Ureter (tissue), 1 donor: Measurements from ENCODE around the gene DCLK2. TPM values are rescaled to one million over a fixed set of nuclear protein-coding genes. Genes with fewer than 3 reads are reported as not detected.

Experiments
- DNase-seq: peaks from one replicate; pipeline ENCODE4 v3.0.0-alpha.2; 2020; ENCODE audit warnings: low spot score
- total RNA-seq: library from RNA; stranded (reverse); gene quantifications from one replicate; pipeline ENCODE4 v1.2.4, GENCODE V29; 2023
- donor health status: DM: yes; HTN: yes; CAD: no.

Gene DCLK2
- 9.6 TPM for total RNA-seq

DNA sequence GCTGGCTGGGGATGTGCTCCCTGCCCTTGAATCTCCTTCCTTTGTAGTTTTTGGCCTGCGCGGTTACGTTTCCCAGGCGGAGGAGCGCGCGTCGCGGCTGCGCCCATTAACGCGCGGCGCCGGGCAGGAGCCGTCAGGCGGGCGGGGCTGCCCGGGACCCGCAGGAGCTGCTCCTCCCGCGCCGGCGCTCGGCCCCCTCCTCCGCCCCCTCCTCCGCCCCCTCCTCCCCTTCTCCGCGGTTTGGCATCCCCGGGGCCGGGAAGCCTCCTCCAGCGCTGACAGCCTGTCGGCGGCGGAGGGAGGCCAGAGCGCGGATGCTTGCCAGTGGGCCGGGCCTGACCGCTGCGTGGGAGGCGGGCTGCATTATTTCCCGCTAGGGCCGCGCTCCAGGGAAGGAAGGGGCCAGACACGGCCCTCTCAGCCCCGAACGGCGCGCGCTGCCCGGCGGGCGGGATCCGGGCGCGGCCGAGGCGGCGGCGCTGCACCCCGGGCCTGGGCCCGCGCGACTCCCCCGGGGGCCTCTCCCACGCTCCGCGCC, at the start of gene DCLK2:
TSS of gene DCLK2 (plus strand) at position 405 of the 538 bp plus-strand sequence. CDS start 583 bp downstream, outside the sequence.
- DNase-seq, result peak; percentile 71

DNA sequence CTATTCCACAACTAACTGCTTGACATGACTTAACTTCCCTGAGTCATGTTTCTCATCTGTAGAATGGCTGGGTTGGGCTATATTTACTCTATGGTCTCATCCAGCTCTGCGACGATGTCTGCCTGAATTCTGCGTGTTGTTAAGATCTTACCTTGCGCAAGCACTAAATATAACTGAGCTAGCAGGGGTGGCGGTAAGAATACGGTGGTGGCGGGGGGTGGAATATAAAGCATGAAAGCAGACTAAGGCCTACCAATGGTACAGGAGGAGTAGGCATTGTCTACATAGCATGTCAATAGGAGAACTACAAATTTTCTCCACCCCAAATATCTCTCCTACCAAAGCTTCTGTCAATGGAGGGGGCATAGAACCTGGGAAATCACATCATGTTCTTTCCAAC, 45.7 kb upstream of the DCLK2 start:
- DNase-seq, result no peak

DNA sequence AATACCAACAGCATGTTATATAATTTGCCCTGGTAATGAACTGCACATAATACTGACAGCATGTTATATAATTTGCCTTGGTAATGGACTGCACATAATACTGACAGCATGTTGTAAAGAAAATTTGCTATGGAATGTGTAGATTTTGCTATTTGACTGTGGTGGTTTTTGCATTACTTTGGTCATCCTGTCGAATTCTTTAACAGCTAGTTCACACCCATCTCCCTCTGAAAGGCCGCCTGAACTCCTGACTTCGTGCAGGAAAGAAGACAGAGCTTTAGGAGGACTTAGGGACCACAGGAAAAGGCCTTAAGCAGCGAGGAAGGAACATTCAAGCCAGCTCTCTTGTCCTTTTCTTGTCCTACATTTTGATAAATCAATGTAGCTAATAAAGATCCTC, 45.2 kb upstream of the DCLK2 start:
- DNase-seq, result no peak

DNA sequence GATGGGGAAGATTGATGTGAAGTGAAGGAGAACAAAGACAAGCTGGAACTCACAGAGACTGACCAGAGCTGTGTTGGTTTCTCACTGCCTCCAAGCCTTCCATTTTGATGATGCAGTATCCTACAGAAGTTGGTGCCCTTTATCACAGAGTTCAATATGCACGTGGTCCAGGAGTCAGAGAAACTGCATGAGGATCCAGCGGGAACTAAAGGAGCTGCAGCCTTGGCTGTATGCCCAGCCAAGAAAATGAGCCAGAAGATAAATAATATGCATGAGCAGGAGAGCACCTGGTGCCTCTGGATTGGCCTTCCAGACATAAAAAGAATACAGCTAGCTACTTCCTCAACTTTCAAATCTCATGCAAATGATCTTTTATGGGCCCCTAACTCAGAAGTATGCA, 44.3 kb upstream of the DCLK2 start:
- DNase-seq, result no peak

DNA sequence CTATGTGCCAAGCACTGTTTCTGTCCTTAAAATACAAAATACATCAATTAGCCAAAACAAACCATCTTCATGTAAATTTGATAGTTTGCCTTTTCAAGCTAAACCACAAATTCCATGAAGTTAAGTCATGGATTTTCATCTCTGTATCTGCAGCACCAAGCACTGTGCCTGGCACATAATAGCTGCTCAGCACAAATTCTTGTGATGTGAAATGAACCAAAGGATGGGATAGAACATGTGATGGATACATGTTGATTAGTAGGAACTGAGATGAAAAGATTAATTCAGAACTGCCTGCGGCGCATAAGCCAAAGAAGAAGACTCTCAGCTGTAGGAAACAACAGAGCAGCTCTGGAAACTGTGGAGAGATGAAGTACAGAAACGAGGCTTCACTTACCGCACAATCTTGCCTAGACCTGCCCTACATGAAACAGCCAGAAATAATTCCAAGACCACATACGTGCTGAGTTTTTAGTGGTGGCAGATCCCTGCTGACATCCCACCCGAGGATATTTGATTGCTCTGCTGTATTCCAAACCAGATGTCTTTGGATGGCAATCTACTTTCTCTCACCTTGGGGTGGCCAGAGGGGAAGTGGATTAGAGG, 40.9 kb upstream of the DCLK2 start:
- no peak for DNase-seq

DNA sequence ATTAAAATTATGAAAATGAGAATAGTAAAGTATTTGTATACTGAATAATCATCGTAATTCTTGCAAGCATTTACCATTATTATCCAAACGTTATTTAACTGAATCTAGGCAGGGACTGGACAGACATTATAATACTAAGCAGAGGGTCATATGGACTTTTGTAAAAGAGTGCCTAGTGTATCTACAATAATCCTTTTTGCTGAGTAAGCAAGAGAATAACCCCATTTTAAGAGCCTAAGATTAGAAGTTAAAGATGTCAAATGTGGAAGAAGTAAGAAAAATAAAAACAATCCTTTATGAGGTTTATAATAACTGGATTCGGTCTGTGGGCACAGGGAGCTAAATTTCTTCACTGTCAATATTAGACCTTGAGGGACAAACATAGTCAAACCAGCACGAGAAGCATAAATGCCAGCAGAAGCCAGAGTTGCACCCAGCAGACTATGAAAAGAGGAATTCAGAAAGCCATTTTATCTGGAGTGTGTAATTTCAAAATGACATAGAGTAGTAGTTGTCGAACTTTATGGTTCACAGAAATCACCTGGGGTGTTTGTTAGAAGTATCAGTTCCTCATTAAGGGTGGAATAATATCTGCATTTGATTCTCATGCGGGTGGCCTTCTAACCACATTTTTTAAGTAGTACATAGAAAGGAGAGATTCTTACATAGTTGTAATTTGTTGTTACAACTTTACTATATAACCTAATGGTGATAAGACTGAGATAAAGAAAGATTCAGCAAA, 39.7 kb upstream of the DCLK2 start:
- DNase-seq, result no peak

DNA sequence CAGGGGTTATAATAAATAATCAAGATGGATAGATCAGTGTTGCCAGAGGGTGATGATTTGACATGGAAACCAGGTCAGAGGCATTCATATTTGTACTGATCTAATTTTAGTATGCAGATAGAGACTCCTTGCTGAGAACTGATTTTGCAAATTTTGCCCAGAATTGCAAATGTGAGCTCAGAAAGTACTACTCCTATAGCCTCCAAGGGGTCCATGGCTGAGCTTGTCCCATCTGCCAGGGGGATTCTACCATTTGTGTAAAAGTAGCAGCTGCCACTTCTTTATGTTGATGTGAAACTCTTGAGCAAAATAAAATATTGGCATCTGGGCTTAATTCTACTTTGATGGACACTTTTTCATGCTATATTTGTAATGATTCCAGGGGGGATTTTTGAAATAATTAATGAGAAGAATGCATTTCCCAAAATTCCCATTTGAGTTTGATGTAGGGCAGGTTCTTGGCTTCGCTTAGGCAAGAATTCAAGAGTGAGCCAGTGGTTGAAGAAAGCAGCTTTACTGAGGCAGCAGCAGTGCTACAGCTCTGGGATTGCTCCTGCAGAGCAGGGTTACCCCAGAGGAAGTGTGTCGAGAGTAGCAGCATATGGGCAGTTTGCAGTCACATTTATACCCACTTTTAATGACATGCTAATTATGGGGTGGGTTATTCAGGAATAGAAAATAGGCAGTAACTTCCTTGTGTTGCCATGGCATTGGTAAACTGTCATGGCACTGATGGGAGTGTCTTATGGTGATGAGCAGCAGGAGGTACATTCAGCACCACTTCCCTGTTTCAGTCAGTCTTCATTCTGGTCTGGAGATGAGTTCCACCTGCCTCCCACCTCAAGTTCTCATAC, 38.7 kb upstream of the DCLK2 start:
- no peak for DNase-seq

DNA sequence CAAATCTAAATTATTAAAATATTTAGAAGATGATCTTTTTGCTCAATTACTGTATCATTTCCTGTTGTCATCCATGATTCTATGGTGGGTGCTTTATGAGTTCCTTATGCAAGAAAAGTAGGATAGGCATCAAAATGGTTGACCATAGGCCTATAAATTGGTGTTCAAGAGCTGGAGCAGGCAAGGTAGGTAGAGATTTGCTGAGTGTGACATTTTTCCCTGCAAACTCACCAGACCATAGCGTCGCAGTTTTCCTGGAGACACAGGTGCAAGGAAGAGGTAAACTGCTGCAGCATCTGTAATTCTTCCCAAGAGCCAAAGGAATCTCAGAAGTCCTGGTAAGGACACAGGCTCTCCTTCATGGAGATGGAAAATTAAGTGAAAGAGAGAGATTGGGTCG, 33.7 kb upstream of the DCLK2 start:
- DNase-seq, result no peak

DNA sequence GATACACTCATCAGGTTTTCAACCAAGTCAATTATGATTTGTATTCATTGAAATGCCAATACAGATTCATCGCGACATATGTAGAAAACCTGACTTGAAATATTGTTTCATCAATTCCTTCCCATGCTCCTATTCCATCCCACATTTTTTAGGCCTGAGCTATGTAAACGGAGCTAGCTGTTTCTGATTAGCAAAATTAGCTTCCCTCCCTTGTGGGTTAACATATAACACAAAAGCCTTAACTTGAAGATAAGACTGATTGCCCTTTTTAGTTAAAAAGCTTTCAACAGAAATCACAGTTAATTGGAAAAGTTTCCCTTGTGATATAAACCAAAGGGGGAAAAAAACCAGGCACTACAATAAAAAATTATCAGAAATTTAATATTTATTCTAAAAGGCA, 32.8 kb upstream of the DCLK2 start:
- DNase-seq, result no peak

DNA sequence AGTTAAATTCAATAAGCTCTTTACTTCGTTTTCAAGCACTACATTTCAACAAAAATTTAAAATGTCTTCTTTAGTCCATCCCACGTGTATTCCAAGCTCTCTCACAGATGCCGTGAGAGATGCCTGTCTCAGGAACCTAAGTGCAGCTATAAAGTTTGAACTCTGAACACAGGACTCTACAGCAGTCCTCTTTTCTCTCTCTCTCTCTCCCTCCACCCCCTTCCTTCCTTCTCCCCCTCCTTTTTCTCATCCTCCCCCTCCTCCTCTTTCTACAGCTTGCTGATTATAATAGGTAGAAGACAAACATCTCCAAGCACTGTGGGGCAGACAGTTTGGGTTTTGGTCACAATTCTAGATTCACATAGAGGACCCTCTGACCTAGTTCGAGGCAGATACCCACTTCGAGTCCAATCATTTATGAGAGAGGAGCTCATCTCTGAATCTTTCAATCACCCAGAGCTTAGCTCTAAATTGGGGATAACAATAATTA, 31.5 kb upstream of the DCLK2 start:
- DNase-seq, result no peak

DNA sequence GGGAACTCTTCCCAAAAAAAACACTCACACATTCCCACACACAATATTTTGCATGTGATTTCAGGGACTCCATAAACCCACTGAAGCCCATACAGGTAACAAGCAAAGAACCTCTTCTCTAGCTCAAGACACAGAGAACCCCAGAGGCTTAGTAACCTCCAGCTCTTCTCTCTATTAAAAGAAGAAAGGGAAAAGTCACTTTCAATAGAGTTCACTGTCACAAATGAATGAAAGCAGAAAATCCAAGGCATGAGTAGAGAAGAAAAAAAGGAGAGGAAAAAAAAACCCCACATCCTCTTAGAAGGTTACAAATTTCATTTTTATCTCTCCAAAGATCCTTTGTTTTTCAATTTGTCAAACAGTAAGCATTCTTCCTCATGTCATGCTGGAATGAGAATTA, 30.7 kb upstream of the DCLK2 start:
- no peak for DNase-seq

DNA sequence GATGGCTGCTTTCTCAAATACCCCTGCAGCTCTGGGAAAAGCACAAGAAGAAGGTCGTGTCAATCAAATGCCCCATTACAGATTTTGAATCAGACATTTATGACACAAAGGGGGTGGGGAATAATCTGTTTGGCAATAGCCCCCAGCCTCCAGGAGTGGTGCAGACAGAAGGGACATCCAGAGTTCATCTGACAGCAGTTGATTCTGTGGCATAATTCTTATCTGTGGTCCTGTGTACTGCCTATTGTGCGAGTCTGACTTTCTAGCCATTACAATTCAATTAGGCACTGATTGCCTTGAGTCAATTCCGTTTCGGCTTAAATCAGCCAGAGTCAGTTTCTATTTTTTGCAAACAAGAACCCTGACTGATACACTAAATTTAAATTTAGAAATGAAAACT, 28.6 kb upstream of the DCLK2 start:
- no peak for DNase-seq

DNA sequence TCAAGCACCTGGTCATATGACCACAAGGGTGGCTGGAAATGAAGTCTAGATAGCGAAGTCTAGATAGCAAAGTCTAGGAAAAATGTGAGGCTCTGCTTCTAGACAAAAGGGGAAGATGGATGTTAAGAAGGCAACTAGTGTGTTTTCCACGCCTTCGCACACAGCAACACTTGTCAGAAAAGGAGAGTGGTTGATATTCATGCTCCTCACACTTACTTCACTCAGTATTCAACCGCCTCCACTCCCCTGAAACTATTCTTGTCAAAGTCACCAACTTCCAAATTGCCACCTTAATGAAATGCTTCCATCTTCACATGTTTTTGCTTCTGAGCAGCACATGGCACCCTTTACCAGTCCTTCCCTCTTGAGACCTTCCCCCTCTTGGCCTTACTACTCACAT, 27.7 kb upstream of the DCLK2 start:
- DNase-seq, result no peak

DNA sequence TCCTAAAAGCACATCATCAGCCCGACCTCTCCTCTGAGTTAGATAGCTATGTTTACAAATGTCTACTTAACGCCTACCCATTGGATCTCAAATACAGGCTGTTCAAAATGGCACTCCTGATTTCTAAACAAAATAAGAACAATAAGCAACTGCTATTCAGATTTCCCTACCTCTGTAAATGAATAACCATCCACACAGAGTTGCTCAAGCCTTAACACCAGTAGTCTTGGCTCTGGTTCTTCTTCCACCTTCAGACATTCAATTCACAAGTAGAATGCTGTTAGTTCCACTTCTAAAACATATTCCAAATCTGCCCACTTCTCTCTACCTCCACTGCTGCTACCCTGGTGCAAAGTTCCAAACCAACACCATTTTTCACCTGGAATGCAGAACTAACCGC, 27.1 kb upstream of the DCLK2 start:
- DNase-seq, result no peak

DNA sequence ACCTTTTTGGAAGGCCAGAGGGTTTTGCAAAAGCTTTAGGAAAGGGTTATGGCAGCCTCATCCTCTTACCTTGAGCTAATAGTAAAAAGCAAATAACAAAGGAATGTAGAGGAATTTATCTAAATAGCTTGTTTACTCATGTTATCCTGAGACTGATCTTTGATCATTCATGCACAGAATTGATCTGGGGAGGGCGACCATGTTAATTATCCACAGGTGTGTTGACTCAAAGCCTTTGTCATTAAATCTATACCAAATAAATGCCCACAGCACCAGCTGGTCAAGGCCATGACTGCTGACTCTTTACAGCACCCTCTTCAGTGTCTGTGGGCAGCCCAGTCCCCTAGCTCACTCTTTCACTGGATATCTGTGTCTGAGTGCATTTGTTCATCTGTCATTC, 22.8 kb upstream of the DCLK2 start:
- DNase-seq, result no peak

DNA sequence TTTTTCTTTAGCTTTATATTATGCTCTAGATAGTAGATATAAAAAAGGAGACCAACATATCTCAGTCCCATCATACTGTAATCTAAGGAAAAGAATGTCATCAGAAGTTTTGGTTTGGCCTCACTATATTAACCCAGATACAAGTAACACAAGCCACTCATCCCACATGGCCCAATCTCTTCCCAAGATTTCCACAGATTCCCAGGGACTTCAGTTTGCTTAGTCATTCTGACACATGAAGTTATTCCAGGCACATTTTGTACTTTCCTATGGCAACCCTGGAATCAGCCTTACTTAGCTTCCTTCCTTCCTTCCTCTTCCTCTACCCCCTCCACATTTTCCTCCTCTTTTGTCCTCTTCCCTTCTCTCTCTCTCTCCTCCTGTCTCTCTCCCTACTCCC, 21.7 kb upstream of the DCLK2 start:
- DNase-seq, result no peak

DNA sequence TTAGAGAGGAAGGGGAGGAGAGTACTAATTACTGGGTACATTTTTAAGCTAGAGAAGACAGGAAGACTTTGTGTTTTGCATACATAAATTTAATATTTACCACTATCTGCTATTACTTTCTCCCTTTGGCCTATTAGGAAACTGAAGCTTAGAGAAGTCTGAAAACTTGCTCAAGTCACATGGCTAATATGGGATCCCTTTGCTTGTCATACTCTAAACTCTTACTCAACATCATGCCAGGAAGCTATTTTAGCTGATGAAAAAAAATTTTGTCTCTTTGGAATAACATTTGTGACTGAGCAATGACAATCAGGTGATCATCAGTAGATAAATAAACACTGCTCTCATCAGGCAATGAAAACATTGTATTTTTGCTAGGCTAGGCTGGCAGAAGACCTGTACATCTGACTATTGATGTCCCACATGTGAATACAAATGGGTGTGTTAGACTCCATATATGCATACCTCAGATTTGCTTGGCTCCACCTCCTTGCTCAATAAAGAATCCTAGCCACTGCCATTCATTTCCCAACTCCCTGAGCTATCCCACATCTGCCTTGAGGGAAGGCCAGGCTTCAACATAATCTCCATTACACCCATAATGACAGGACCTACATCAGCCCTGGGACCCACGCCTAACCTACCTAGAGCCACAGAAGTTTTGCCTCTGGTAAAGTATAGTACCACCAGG, 17.0 kb upstream of the DCLK2 start:
- DNase-seq, result no peak

DNA sequence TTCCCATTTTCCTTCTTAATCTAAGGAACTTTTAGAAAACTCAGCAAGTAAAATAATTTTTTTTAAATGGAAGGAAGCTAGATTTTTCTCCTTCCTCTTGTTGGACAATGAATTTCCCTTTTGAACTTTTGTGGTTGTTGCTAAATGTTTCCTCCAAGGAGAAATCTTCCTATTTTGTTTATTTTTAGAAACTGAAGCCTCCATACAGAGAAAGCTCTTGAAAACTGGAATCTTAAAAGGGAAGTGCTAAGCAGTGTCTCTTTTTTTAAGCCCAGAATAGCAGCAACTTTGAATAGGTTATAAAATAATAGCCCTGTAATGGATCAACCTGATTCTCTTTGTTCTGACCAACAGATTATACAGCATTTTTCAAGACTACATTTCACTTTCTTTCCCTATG, 15.1 kb upstream of the DCLK2 start:
- DNase-seq, result no peak

DNA sequence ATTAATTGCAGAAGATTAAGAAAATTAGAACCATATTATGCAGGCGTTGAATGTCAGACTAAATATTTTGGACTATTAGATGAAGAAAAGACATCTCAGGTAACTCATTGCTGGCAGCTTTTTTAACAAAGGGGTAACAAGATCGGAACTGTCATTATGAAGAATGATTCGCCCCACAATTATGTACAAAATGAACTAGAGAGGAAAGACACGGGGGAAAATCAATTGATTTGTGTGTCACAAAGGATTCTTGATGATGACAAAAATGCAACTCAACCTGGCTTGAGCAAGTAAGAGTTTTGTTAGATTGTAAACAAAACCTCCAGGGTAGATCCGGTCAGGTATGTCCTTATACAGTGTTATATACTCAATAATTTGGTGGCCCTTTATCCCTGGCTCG, 12.5 kb upstream of the DCLK2 start:
- DNase-seq, result no peak

DNA sequence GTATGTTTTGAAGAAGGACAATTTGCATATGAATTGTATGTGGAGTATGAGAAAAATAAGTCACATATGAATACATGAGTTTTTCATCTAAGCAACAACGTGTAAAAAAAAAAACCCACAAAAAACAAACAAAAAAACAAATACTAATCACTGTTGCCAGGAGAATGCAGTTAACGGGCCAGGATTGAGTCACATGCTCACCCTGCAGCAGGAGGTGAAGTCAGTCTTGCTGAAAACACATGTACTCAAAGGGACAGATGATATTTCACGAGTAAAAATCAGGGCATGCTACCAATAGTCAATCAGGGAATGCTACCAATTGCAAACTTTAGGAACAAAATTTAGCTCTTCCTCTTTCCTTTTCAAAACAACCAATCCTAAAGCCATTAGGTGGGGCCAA, 10.4 kb upstream of the DCLK2 start:
- no peak for DNase-seq

DNA sequence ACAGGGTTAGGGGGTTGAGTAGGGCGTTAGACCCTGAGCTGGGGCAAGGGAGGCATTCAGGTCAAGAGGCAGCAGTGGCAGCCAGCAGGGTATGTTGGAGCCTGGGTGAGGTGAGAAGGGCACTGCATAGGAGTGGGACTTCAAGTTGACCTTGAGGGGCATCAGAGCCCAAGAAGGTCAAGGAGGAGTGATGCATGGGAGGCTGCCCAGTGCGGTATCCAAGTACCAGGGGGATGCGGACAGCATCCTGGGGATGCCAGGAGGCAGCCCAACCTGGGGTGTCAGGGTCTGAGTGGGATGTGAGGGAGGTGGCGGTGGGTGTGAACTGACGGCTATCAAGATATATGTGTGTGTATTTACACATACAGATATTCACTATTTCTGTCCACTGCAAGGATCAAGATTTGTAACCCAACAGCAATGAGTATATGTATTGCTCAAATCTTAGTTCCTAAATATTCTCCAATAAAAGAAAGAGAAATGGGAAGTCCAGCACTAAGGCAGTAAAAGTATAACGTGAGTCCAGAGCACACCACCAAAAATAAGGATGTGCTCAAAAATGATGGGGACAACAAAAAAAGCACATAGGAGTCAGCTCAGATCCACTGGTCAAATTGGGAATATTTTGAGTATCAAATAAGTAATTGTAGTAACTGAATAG, 9.8 kb upstream of the DCLK2 start:
- DNase-seq, result no peak
